T-helper 2 cell treated with Interferon-gamma antibody and Interleukin-4, amounts not matched to agents 100 ng/mL and 5 ng/mL, for 36 hours (primary cell): Measurements from ENCODE around the gene NPIPB12. TPM values are rescaled to one million over a fixed set of nuclear protein-coding genes. Genes with fewer than 3 reads are reported as not detected.
"Not testable (repeated sequence)": the region's sequence is repeated elsewhere in the genome, so short reads cannot be mapped to it uniquely, and the experiment has no call there.

Experiments used
- intact Hi-C: fragments of 100-400 bp; cut with micrococcal nuclease; formaldehyde crosslinking; loops from one replicate; pipeline ENCODE4 v1.15.1; 2023
- total RNA-seq: library from RNA; stranded (reverse); gene quantifications from 2 replicates; pipeline ENCODE4 v1.2.3, GENCODE V29; 2022

The NPIPB12 gene
- 82.4 and 87.8 TPM in 2 replicates for total RNA-seq

DNA sequence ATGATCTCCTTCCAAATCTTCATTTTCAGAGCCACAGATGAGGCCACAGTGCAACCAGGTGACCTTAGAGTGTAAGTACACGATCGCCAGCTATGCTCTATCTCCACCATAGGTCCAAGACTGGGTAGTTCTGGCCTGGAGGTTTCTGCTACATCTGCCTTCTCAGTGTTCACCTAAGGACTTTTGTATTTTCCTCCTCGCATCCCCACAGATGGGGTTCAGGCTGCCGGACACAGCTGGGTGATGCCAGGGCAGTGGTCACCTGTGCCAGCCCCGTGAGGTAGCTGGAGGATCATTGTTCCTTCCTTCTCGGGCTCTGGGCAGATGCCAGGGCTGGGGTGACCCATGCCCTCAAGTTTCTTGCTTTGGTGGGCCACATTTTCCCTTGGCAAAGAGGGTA, at the start of gene NPIPB12:
Gene NPIPB12 (minus strand): TSS at position 101 of the 400 bp plus-strand sequence.
- intact Hi-C loops = not testable (repeated sequence)

- intact Hi-C loops = not testable (repeated sequence)
These were observed 15.3 kb upstream of the NPIPB12 start for GRCh38 chr16:29521520-29521919.

DNA sequence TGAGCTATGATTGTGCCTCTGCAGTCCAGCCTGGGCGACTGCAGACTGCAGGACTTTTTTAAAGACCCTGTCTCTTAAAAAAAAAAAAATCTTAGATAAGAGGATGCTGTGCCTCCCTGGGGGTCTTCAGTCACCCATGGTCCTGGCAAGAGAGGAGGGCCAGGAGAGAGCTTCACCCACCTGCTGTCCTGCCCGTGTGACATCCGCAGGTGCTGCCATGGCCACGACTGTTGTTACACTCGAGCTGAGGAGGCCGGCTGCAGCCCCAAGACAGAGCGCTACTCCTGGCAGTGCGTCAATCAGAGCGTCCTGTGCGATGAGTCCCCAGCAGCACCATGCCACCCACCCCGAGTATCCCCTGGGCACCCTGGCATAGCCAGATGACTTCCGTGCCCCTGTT, 23.9 kb downstream of the NPIPB12 start:
- intact Hi-C loops = not testable (repeated sequence)

DNA sequence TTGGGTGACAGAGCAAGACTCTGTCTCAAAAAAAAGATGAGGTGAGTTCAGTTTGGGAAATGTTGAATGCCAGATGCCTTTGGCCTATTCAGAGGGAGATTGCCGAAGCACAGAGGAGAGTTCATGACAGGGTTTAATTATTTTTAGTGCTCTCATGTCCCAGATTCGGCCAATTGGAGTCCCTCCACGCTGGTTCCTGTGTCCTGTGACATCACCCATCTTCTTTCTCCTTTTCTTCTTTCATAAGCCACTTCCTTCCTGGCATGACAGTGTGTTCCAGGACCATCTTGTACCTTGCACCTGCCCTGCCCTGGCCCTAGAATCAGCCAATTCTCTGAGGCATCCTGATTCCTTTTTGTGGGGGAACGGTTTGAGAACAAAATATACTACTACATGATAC, 34.1 kb downstream of the NPIPB12 start:
- intact Hi-C loops = not testable (repeated sequence)

DNA sequence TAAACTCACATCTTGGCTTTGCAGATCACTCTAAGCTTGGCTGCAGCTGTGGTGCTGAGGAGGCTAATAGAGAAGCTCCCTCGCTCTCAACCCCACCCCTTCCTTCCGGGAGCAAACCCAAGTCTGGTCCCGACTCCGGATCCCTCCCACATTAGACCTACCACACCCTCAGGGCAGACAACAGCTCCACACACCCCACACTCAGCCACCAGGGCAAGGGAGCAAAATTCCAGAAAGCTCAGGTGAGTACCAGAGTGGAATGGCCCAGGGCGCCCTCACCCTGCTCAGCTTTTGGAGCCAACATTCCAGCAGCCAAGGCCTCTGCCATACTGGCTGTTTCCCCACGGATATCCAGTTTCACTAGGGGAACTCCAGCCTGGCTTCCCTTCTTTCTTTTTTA, 36.5 kb downstream of the NPIPB12 start:
- intact Hi-C loops = not testable (repeated sequence)

GRCh38 chr16:29467654-29468366, 38.4 kb downstream of the NPIPB12 start:
- intact Hi-C loops = not testable (repeated sequence)

GRCh38 chr16:29466904-29467303, 39.3 kb downstream of the NPIPB12 start:
- intact Hi-C loops = not testable (repeated sequence)

DNA sequence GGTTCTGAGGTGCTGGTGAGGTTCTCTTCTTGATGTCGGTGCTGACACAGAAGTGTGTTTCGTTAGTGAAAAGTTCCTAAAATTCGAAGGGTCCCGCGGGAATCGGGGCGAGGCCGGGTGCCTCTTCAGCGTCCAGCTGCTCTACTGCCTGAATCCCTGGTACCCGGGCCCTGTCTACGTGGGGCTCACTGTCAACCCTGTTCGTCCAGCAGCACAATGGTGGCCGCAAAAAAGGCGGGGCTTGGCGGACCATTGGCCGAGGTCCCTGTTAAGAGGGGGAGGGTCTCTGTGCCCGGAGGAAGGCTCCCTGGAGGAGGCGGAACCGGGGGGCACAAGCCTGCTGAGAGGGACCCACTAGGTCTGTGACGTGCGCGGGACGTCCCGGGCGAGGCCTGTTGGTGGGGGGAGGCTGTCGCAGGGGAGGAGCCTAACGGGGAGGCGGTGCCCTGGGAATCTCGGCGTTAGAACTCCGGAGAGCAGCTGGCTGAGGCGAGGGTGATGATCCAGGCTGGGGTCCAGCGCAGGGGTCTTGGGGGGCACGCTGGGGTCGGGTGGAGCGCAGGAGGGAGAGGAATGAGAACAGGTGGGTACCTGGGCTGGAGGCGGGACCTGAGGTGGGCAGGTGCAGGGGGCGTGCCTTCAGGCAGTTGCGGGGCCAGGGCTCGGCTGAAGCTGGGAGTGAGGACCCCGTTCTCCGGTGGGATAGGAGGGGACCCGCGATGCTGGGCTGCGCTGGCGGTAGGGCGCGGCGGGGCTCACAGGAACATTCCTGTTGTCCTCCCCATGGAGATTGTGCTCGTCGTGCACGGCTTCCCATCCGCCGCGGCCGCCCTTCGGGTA, 40.0 kb downstream of the NPIPB12 start:
- intact Hi-C loops = not testable (repeated sequence)

- intact Hi-C loops = not testable (repeated sequence)
These were observed 45.6 kb downstream of the NPIPB12 start for GRCh38 chr16:29460647-29461030.

- intact Hi-C loops = not testable (repeated sequence)
These were observed 46.2 kb downstream of the NPIPB12 start, which contains the start of gene SULT1A4 for GRCh38 chr16:29459706-29460646. Gene SULT1A4, plus strand, starts transcription at chr16:29459913. Its CDS starts 1,473 bp downstream, at chr16:29461386.

GRCh38 chr16:29457660-29458059, 48.5 kb downstream of the NPIPB12 start:
- intact Hi-C loops = not testable (repeated sequence)

DNA sequence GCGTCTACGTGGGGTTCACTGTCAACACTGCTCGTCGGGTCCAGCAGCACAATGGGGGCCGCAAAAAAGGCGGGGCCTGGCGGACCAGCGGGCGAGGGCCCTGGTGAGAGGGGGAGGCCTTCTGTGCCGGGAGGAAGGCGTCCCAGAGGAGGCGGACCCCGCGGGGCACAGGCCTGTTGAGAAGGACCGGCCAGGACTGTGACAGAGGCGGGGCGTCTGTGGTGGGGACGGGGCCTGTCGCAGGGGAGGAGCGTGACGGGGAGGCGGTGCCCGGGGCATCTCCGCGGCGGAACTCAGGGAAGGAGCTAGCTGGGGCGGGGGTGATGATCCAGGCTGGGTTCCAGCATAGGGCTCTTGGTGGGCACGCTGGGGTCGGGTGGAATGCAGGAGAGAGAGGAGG, 51.4 kb downstream of the NPIPB12 start:
- intact Hi-C loops = not testable (repeated sequence)

GRCh38 chr16:29454269-29454668, 51.9 kb downstream of the NPIPB12 start, which contains the start of the genes BOLA2 and SLX1B:
Gene BOLA2, minus strand, starts transcription at chr16:29454351. Its CDS starts 98 bp downstream, at chr16:29454253.
Gene SLX1B, plus strand, starts transcription at chr16:29454533.
- intact Hi-C loops = not testable (repeated sequence)

- intact Hi-C loops = not testable (repeated sequence)
These were observed 52.5 kb downstream of the NPIPB12 start for GRCh38 chr16:29453754-29454153.

Other genes with a start within 250 kb of the NPIPB12 start
- 3.0 and 3.1 TPM in 2 replicates for gene NPIPB11, start 99.7 kb downstream of the NPIPB12 start, total RNA-seq
- gene BOLA2, start 52.1 kb downstream of the NPIPB12 start, total RNA-seq = 13.0 and 15.1 TPM in 2 replicates
- 38.4 and 81.2 TPM in 2 replicates for gene SLX1B, start 51.9 kb downstream of the NPIPB12 start, total RNA-seq
- 3.2 and 9.8 TPM in 2 replicates for gene SULT1A4, start 46.5 kb downstream of the NPIPB12 start, total RNA-seq
- gene SPN, start 156.8 kb upstream of the NPIPB12 start, total RNA-seq = 431 and 444 TPM in 2 replicates
- 11.9 and 12.5 TPM in 2 replicates for gene QPRT, start 172.8 kb upstream of the NPIPB12 start, total RNA-seq
- 64.9 and 65.4 TPM in 2 replicates for gene C16orf54, start 239.6 kb upstream of the NPIPB12 start, total RNA-seq